Neural cell (in vitro differentiated cells): ENCODE data around the gene RAB40C. TPM values are rescaled to one million over a fixed set of nuclear protein-coding genes. Genes with fewer than 3 reads are reported as not detected.

Experiments used
- H2AFZ ChIP-seq: fragments of 200-600, 300-800 bp; sonication (generic), shearing (Covaris generic); 2 replicates; pipeline ENCODE4 v1.6.0; 2014; ENCODE audit warnings: low read depth, mild to moderate bottlenecking, antibody characterized with exemption, low read length, moderate library complexity
- H3F3A ChIP-seq: fragments of 200-600 bp; shearing (Covaris generic); 2 replicates; pipeline ENCODE4 v1.6.1; 2016; ENCODE audit warnings: mild to moderate bottlenecking, moderate library complexity, mixed read lengths, antibody characterized with exemption, low read length; ENCODE audit not compliant: insufficient read depth, poor library complexity, severe bottlenecking
- H3K27ac ChIP-seq: fragments of 200-600, 300-800 bp; sonication (generic), shearing (Covaris generic); 2 replicates; pipeline ENCODE4 v1.5.1; 2014; ENCODE audit warnings: mild to moderate bottlenecking, low read length, moderate library complexity
- H3K27me3 ChIP-seq: fragments of 300-800, 200-600 bp; sonication (generic), shearing (Covaris generic); 2 replicates; pipeline ENCODE4 v1.6.0; 2014; ENCODE audit warnings: mild to moderate bottlenecking, low read depth, low read length, moderate library complexity; ENCODE audit not compliant: insufficient read depth
- H3K36me3 ChIP-seq: fragments of 300-800, 200-600 bp; sonication (generic), shearing (Covaris generic); 2 replicates; pipeline ENCODE4 v1.5.1; 2014; ENCODE audit warnings: mild to moderate bottlenecking, antibody characterized with exemption, low read length, moderate library complexity; ENCODE audit not compliant: insufficient read depth
- H3K4me2 ChIP-seq: fragments of 300-800, 200-600 bp; sonication (generic), shearing (Covaris generic); 2 replicates; pipeline ENCODE4 v1.6.0; 2014; ENCODE audit warnings: mild to moderate bottlenecking, low read length
- H3K4me3 ChIP-seq: fragments of 300-800, 200-600 bp; sonication (generic), shearing (Covaris generic); 2 replicates; pipeline ENCODE4 v1.5.1; 2014; ENCODE audit warnings: mild to moderate bottlenecking, low read length, moderate library complexity
- H3K79me2 ChIP-seq: fragments of 200-600 bp; shearing (Covaris generic); replicated peaks from 2 replicates; pipeline ENCODE4 v1.6.0; 2014; ENCODE audit warnings: mild to moderate bottlenecking, low read length, moderate library complexity; ENCODE audit not compliant: insufficient read depth
- H3K9ac ChIP-seq: fragments of 300-800, 200-600 bp; sonication (generic), shearing (Covaris generic); 2 replicates; pipeline ENCODE4 v1.6.1; 2016; ENCODE audit warnings: mild to moderate bottlenecking, low read length, mixed read lengths
- H3K9me2 ChIP-seq: fragments of 200-600 bp; shearing (Covaris generic); 2 replicates; pipeline ENCODE4 v1.6.1; 2016; ENCODE audit warnings: mild to moderate bottlenecking, low read length, mixed read lengths; ENCODE audit not compliant: insufficient read depth
- H3K9me3 ChIP-seq: fragments of 200-600, 300-800 bp; sonication (generic), shearing (Covaris generic); 2 replicates; pipeline ENCODE4 v1.6.1; 2016; ENCODE audit warnings: mild to moderate bottlenecking, mixed run types, low read length, moderate library complexity, mixed read lengths
- H4K20me1 ChIP-seq: fragments of 200-600 bp; shearing (Covaris generic); 2 replicates; pipeline ENCODE4 v1.6.1; 2016; ENCODE audit warnings: mild to moderate bottlenecking, mixed run types; ENCODE audit not compliant: insufficient read depth
- EP300 ChIP-seq: fragments of 450-650 bp; conservative IDR thresholded peaks from 2 replicates; pipeline ENCODE4 v1.6.1; 2014; ENCODE audit warnings: antibody characterized with exemption, mild to moderate bottlenecking, moderate library complexity; ENCODE audit not compliant: poor library complexity, severe bottlenecking
- EZH2 ChIP-seq: fragments of 200-600, 300-800 bp; shearing (Covaris generic), sonication (generic); IDR thresholded peaks from 2 replicates; pipeline ENCODE4 v1.6.1; 2014; ENCODE audit warnings: antibody characterized with exemption, low read length, borderline replicate concordance, mild to moderate bottlenecking; ENCODE audit not compliant: insufficient read depth, poor library complexity, severe bottlenecking
- MXI1 ChIP-seq: fragments of 450-650 bp; conservative IDR thresholded peaks from 2 replicates; pipeline ENCODE4 v1.6.1; 2014; ENCODE audit warnings: antibody characterized with exemption, mild to moderate bottlenecking; ENCODE audit not compliant: poor library complexity, severe bottlenecking
- POLR2AphosphoS5 ChIP-seq: IDR thresholded peaks from 2 replicates; pipeline ENCODE4 v1.6.1; 2012
- RAD21 ChIP-seq: fragments of 450-650 bp; conservative IDR thresholded peaks from 2 replicates; pipeline ENCODE4 v1.6.1; 2014; ENCODE audit warnings: antibody characterized with exemption, mild to moderate bottlenecking, moderate library complexity
- SMC3 ChIP-seq: fragments of 450-650 bp; conservative IDR thresholded peaks from 2 replicates; pipeline ENCODE4 v1.6.1; 2014; ENCODE audit warnings: antibody characterized with exemption, mild to moderate bottlenecking, moderate library complexity; ENCODE audit not compliant: poor library complexity
- TAF1 ChIP-seq: IDR thresholded peaks from 2 replicates; pipeline ENCODE4 v1.6.1; 2012; ENCODE audit warnings: low read depth
- polyA plus RNA-seq: library from polyadenylated mRNA; depleted of rRNA; stranded (reverse); fragments of >200 nt; gene quantifications from 2 replicates; pipeline ENCODE4 v1.2.3, GENCODE V29; 2014
- TF ChIP-seq, protein P1 (sequence below): fragments of 450-650 bp; IDR thresholded peaks from 2 replicates; pipeline ENCODE4 v1.5.1; 2014; ENCODE audit warnings: antibody characterized with exemption, mild to moderate bottlenecking, moderate library complexity; ENCODE audit not compliant: poor library complexity, severe bottlenecking
- TF ChIP-seq, protein P2 (sequence below): IDR thresholded peaks from 2 replicates; pipeline ENCODE4 v1.6.1; 2012; ENCODE audit warnings: borderline replicate concordance

The RAB40C gene
- polyA plus RNA-seq, 1 donor from 2014 or later, result 40.7 TPM

DNA sequence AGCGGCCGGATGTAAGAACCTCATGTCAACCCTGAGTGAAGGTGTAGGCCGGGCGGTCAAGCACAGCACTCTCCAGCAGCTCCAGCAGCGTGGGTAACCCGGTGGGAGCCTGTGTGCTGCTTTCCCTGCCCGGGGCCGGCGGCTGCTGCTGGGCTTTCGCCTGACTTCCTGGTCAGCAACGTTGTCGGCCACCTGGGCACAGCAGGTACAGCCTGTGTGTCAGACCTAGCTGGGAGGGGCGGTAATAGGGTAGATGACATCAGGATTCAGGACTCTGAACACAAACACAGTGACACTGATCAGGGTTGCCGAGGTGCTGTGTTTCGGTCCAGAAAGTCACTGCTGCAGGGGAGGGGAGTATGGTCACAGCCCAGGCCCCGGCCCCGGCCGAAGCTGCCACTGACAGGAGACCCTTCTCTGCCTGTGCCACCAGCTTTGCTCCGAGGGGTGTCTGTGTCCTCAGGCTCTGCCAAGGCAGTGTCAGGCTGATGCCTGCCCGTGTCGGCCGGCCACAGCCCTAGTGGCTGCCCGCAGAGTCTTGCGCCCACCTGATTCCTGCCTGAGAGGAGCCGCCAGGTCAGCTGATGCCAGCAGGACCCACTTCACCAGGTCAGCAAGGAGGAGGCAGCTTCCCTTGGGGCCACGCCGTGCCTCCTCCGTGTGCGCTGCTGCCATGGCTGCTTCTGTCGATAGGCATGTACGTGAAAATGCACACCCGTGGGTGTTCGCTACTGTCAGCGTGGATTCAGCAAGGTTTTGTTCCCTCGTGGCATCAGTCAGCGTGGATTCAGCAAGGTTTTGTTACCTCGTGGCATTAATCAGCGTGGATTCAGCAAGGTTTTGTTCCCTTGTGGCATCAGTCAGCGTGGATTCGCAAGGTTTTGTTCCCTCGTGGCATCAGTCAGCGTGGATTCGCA is 9.2 kb downstream of the RAB40C start:
- H3K9ac ChIP-seq, result no peak overlapping the region
- H3K36me3 ChIP-seq, result peaks cover 7% of the 10 kb centered on the region
- H3K79me2 ChIP-seq, result peaks cover 8% of the 10 kb centered on the region
- no peak overlapping the region for H3K4me2 ChIP-seq
- no peaks in the 10 kb centered on the region for H3K27me3 ChIP-seq
- H3K4me3 ChIP-seq, result no peak overlapping the region
- no peaks in the 10 kb centered on the region for H3K9me3 ChIP-seq
- H3F3A ChIP-seq, result no peaks in the 10 kb centered on the region
- no peak overlapping the region for H3K27ac ChIP-seq
- H3K9me2 ChIP-seq, result no peaks in the 10 kb centered on the region
- no peak for TF ChIP-seq EZH2
- TF ChIP-seq, protein P1, sequence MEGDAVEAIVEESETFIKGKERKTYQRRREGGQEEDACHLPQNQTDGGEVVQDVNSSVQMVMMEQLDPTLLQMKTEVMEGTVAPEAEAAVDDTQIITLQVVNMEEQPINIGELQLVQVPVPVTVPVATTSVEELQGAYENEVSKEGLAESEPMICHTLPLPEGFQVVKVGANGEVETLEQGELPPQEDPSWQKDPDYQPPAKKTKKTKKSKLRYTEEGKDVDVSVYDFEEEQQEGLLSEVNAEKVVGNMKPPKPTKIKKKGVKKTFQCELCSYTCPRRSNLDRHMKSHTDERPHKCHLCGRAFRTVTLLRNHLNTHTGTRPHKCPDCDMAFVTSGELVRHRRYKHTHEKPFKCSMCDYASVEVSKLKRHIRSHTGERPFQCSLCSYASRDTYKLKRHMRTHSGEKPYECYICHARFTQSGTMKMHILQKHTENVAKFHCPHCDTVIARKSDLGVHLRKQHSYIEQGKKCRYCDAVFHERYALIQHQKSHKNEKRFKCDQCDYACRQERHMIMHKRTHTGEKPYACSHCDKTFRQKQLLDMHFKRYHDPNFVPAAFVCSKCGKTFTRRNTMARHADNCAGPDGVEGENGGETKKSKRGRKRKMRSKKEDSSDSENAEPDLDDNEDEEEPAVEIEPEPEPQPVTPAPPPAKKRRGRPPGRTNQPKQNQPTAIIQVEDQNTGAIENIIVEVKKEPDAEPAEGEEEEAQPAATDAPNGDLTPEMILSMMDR, result no peak
- TF ChIP-seq EP300, result no peak
- TF ChIP-seq SMC3, result no peak
- TF ChIP-seq MXI1, result no peak
- TF ChIP-seq, protein P2, sequence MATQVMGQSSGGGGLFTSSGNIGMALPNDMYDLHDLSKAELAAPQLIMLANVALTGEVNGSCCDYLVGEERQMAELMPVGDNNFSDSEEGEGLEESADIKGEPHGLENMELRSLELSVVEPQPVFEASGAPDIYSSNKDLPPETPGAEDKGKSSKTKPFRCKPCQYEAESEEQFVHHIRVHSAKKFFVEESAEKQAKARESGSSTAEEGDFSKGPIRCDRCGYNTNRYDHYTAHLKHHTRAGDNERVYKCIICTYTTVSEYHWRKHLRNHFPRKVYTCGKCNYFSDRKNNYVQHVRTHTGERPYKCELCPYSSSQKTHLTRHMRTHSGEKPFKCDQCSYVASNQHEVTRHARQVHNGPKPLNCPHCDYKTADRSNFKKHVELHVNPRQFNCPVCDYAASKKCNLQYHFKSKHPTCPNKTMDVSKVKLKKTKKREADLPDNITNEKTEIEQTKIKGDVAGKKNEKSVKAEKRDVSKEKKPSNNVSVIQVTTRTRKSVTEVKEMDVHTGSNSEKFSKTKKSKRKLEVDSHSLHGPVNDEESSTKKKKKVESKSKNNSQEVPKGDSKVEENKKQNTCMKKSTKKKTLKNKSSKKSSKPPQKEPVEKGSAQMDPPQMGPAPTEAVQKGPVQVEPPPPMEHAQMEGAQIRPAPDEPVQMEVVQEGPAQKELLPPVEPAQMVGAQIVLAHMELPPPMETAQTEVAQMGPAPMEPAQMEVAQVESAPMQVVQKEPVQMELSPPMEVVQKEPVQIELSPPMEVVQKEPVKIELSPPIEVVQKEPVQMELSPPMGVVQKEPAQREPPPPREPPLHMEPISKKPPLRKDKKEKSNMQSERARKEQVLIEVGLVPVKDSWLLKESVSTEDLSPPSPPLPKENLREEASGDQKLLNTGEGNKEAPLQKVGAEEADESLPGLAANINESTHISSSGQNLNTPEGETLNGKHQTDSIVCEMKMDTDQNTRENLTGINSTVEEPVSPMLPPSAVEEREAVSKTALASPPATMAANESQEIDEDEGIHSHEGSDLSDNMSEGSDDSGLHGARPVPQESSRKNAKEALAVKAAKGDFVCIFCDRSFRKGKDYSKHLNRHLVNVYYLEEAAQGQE, result no peak
- TF ChIP-seq RAD21, result no peak
- TF ChIP-seq TAF1, result no peak
- TF ChIP-seq POLR2AphosphoS5, result no peak
- no peak overlapping the region for H2AFZ ChIP-seq
- H4K20me1 ChIP-seq, result no peaks in the 10 kb centered on the region

DNA sequence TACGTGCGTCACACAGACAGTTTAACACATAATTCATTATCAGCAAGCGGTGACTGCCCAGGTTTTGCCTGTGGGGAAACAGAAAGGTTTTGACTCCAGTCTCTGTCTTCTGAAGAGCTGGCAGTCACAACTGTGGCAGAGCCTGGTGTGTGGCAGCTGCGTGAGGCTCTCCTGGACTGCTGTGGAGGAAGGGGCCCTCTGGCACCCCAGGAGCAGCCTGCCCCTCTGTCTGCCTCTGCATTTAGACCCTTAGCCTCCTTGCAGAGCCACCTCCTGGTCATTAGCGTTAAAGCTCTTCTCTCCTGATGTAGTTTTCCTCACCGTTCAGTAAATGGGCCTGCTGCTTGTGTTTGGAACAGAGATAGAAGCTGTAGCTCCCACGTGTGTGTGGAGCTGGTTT is 10.9 kb downstream of the RAB40C start:
- Histone ChIP-seq H3K9me3 (no peaks in the 10 kb centered on the region), H4K20me1 (no peaks in the 10 kb centered on the region), H3K4me3 (no peak overlapping the region), H3K9me2 (no peaks in the 10 kb centered on the region), H3K27me3 (no peaks in the 10 kb centered on the region), H3K79me2 (peaks cover 2% of the 10 kb centered on the region), H3F3A (no peaks in the 10 kb centered on the region), H3K9ac (no peak overlapping the region), H2AFZ (no peak overlapping the region), H3K36me3 (peaks cover 7% of the 10 kb centered on the region), H3K4me2 (no peak overlapping the region), H3K27ac (no peak overlapping the region)
- TF ChIP-seq TAF1 (no peak), SMC3 (no peak), MXI1 (no peak)
- TF ChIP-seq, protein P2, result no peak
